Keratinocyte (primary cell): ENCODE results near the gene YTHDF1. TPM values are rescaled to one million over a fixed set of nuclear protein-coding genes. Genes with fewer than 3 reads are reported as not detected.

Experiments used
- DNase-seq: peaks from one replicate; pipeline ENCODE4 v3.0.0-alpha.2; 2011; ENCODE audit warnings: low read depth, missing footprints, low spot score
- FAIRE-seq: peaks from 2 replicates; lab custom pipeline; 2011; peaks lifted over from hg19 to GRCh38; lab: Jason Lieb, UNC
- H2AFZ ChIP-seq: 2 replicates; pipeline ENCODE4 v1.6.0; 2012; ENCODE audit warnings: low read length, control low read depth, inconsistent platforms; ENCODE audit not compliant: control insufficient read depth
- H3K27ac ChIP-seq: 2 replicates; pipeline ENCODE4 v1.5.1; 2011; ENCODE audit warnings: low read length; ENCODE audit not compliant: control insufficient read depth, insufficient read depth
- H3K27me3 ChIP-seq: 3 replicates; pipeline ENCODE4 v1.6.0; 2011; ENCODE audit warnings: low read length; ENCODE audit not compliant: control insufficient read depth, insufficient read depth; ENCODE audit errors: extremely low read depth
- H3K36me3 ChIP-seq, 2 experiments: 2 replicates in 1 of 2; 3 replicates in 1 of 2; pipeline ENCODE4 v1.5.1; 2011; ENCODE audit warnings: low read length in 2 of 2, mild to moderate bottlenecking in 1 of 2; ENCODE audit not compliant: control insufficient read depth in 2 of 2, insufficient read depth in 2 of 2; ENCODE audit errors: extremely low read depth in 1 of 2
- H3K4me1 ChIP-seq: 3 replicates; pipeline ENCODE4 v1.5.1; 2011; ENCODE audit warnings: low read length; ENCODE audit not compliant: control insufficient read depth, insufficient read depth; ENCODE audit errors: extremely low read depth
- H3K4me2 ChIP-seq: 3 replicates; pipeline ENCODE4 v1.6.0; 2011; ENCODE audit warnings: low read depth, low read length; ENCODE audit not compliant: control insufficient read depth, insufficient read depth; ENCODE audit errors: extremely low read depth
- H3K4me3 ChIP-seq, 3 experiments: fragments of 200-600 bp in 1 of 3; sonication (generic) in 1 of 3; 2 replicates in 2 of 3; 3 replicates in 1 of 3; pipeline ENCODE4 v1.5.1; 2011 to 2016; ENCODE audit warnings: low read length in 3 of 3, mild to moderate bottlenecking in 3 of 3, control low read depth in 2 of 3, inconsistent platforms in 1 of 3, low read depth in 1 of 3, mixed read lengths in 1 of 3, mixed run types in 1 of 3, moderate library complexity in 1 of 3; ENCODE audit not compliant: control insufficient read depth in 2 of 3, insufficient read depth in 2 of 3; ENCODE audit errors: extremely low read depth in 1 of 3
- H3K79me2 ChIP-seq: 2 replicates; pipeline ENCODE4 v1.6.0; 2012; ENCODE audit warnings: low read length; ENCODE audit not compliant: control insufficient read depth, insufficient read depth
- H3K9ac ChIP-seq: 3 replicates; pipeline ENCODE4 v1.6.0; 2011; ENCODE audit warnings: low read length; ENCODE audit not compliant: control insufficient read depth, insufficient read depth; ENCODE audit errors: extremely low read depth
- H3K9me1 ChIP-seq: 3 replicates; pipeline ENCODE4 v1.6.0; 2011; ENCODE audit warnings: low read length; ENCODE audit not compliant: control insufficient read depth, insufficient read depth; ENCODE audit errors: extremely low read depth
- H3K9me3 ChIP-seq: 2 replicates; pipeline ENCODE4 v1.5.1; 2012; ENCODE audit warnings: low read depth, low read length; ENCODE audit not compliant: control insufficient read depth
- H4K20me1 ChIP-seq: 3 replicates; pipeline ENCODE4 v1.6.0; 2011; ENCODE audit warnings: low read length; ENCODE audit not compliant: control insufficient read depth, insufficient read depth; ENCODE audit errors: extremely low read depth
- EZH2 ChIP-seq: IDR thresholded peaks from one replicate; pipeline ENCODE4 v1.6.1; 2012; ENCODE audit warnings: inconsistent platforms, mild to moderate bottlenecking, low read length, moderate library complexity
- dilution Hi-C: fragments of 300-500 bp; cut with MboI; formaldehyde crosslinking; loops from one replicate; pipeline ENCODE4 v1.7.0; 2020; ENCODE audit warnings: low sequenced_read_pairs; ENCODE audit not compliant: extremely low pct_ligation_motif_present
- polyA plus RNA-seq, 5 experiments: library from polyadenylated mRNA; depleted of rRNA in 3 of 5; stranded (reverse) in 3 of 5; stranded (forward) in 1 of 5; unstranded in 1 of 5; fragments of >200 nt; gene quantifications; 1 replicate in 1 of 5; 2 replicates in 3 of 5; 3 replicates in 1 of 5; pipeline versions ENCODE4 v1.2.1 to v1.2.3, GENCODE V29; 2011 to 2012; ENCODE audit warnings: missing spikeins in 2 of 5, low read depth in 1 of 5, low replicate concordance in 1 of 5
- TF ChIP-seq, protein P1 (sequence below), 3 experiments: IDR thresholded peaks in 1 of 3; conservative IDR thresholded peaks in 1 of 3; optimal IDR thresholded peaks in 1 of 3; 2 replicates in 2 of 3; 3 replicates in 1 of 3; pipeline versions ENCODE3 to v1.5.1; 2011; ENCODE audit warnings: low read length in 3 of 3, mild to moderate bottlenecking in 3 of 3, moderate library complexity in 2 of 3, control low read depth in 1 of 3, inconsistent platforms in 1 of 3; ENCODE audit not compliant: insufficient read depth in 2 of 3; ENCODE audit errors: extremely low read depth in 1 of 3

YTHDF1 gene
- polyA plus RNA-seq, 1 donor (not counting 4 experiments of a cell fraction or from before 2014, with no cell fraction given): 26.4 TPM

DNA sequence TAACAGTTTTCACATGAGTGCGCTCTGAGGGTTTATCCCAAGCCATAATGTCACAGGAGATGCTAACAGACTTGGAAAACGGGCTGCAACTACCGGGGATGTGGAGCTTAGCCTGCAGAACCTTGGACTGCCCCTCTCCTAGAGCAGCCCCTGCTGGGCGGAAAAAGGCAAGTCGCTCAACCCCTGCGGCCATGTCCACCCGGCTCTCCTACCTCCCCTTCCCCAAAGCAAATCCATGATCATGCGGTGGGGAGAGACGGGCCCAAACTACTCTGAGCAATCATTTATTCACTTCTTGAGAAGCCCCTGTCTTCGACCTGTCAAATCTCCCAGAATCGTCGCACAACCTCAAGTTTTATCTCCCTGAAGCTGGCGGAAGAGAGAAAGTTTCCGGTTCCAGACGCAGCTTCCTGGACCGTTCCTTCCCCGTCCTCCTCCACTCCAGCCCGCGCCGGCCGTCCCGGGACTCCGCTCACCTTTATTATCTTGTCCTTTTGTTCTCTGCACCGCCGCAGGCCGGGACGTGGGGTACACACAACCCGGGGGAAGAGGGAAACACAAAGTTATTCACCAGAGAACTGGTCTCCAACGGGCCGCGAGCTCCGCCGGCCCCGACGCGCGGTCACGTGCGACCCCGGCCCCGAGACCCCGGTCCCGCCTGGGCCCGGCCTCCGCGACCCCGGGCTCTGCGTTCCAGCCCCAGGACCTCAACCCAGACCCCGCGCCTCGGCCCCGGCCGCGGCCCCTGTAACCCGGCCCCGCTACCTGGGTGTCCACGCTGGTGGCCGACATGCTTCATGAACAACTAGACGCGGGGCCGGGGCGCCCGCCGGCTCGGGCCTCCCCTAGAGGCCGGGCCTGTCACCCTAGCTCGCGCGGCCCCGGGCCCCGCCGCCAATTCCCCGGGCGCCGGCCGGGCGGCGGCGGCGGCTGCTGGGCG is 560 bp downstream of the YTHDF1 start:
- peak overlapping the region; percentile 55 to 94 (median 88) for H3K4me3 ChIP-seq
- peaks cover 54% of the 10 kb centered on the region for H3K79me2 ChIP-seq
- dilution Hi-C loops: no loop called here
- DNase-seq (no peak), FAIRE-seq (no peak)
- H3K4me2 ChIP-seq: peak overlapping the region; percentile 66
- H3K9me1 ChIP-seq: no peaks in the 10 kb centered on the region
- H3K27ac ChIP-seq: peak overlapping the region; percentile 62
- H3K27me3 ChIP-seq: peaks cover under 1% of the 10 kb centered on the region
- H3K9me3 ChIP-seq: no peaks in the 10 kb centered on the region
- peaks cover 18% of the 10 kb centered on the region for H3K4me1 ChIP-seq
- peaks cover 9 to 24% of the 10 kb centered on the region in 2 experiments for H3K36me3 ChIP-seq
- peak overlapping the region; percentile 87 for H3K9ac ChIP-seq
- TF ChIP-seq, protein P1, sequence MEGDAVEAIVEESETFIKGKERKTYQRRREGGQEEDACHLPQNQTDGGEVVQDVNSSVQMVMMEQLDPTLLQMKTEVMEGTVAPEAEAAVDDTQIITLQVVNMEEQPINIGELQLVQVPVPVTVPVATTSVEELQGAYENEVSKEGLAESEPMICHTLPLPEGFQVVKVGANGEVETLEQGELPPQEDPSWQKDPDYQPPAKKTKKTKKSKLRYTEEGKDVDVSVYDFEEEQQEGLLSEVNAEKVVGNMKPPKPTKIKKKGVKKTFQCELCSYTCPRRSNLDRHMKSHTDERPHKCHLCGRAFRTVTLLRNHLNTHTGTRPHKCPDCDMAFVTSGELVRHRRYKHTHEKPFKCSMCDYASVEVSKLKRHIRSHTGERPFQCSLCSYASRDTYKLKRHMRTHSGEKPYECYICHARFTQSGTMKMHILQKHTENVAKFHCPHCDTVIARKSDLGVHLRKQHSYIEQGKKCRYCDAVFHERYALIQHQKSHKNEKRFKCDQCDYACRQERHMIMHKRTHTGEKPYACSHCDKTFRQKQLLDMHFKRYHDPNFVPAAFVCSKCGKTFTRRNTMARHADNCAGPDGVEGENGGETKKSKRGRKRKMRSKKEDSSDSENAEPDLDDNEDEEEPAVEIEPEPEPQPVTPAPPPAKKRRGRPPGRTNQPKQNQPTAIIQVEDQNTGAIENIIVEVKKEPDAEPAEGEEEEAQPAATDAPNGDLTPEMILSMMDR (optimal IDR thresholded peaks at IDR 0.05 in 1 of 3, IDR thresholded peaks at IDR 0.05 in 1 of 3, conservative IDR thresholded peaks at IDR 0.05 in 1 of 3; ENCODE audit: extremely low read depth in 1 of 3, insufficient read depth in 2 of 3, low read length in 3 of 3): peak; percentile 43 to 53 (median 49)
- no peak for TF ChIP-seq EZH2
- peak overlapping the region; percentile 48 for H2AFZ ChIP-seq
- peaks cover 25% of the 10 kb centered on the region for H4K20me1 ChIP-seq

DNA sequence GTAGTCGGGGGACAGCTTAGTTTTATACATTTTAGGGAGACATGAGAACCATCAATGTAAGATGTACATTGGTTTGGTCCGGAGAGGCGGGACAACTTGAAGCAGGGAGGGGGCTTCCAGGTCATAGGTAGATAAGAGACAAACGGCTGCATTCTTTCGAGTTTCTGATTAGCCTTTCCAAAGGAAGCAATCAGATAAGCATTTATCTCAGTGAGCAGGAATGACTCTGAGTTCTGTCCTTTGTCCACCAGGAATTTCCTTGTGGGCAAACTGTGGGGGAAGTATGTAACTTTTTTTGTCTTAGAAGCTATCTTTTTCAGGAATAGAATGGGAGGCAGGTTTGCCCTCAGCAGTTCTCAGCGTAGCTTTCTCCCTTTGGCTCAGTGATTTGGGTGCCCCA is 1.4 kb downstream of the YTHDF1 start:
- Histone ChIP-seq H3K27me3 (no peaks in the 10 kb centered on the region), H3K9ac (peak overlapping the region; percentile 87), H3K4me1 (peaks cover 18% of the 10 kb centered on the region), H3K79me2 (peaks cover 62% of the 10 kb centered on the region), H3K4me3 (peak overlapping the region; percentile 55 to 94 (median 88)), H2AFZ (no peak overlapping the region), H3K9me3 (no peaks in the 10 kb centered on the region), H3K36me3 (peaks cover 16 to 32% of the 10 kb centered on the region in 2 experiments), H4K20me1 (peaks cover 34% of the 10 kb centered on the region), H3K4me2 (peak overlapping the region; percentile 66), H3K9me1 (peaks cover 2% of the 10 kb centered on the region), H3K27ac (no peak overlapping the region)
- dilution Hi-C loops: no loop called here
- no peak for FAIRE-seq
- no peak for DNase-seq
- TF ChIP-seq EZH2: no peak
- TF ChIP-seq, protein P1 (optimal IDR thresholded peaks at IDR 0.05 in 1 of 3, IDR thresholded peaks at IDR 0.05 in 1 of 3, conservative IDR thresholded peaks at IDR 0.05 in 1 of 3; ENCODE audit: extremely low read depth in 1 of 3, insufficient read depth in 2 of 3, low read length in 3 of 3): no peak
